ENCODE results near the gene RNF152.

DNA sequence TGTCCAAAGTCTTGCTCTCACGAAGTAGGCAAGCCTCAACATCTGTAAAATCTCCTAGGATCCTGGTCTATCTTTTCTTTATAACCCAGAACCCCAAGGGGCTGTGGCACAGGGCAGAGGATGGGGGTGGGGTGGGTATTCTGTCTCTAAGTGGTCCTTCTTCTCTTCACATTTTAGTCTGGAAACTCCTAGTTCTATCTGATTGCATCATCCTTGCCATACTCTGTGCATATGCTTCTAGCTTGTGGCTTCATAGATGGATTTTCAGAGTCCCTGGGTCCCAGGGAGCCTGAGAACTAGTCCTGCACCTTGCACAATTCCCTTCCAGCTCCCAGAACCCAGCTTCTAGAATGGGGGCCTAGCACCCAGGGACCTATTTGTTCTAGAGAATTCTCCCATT, 52.5 kb downstream of the RNF152 start:
- TF ChIP-seq CTCF (IDR thresholded peaks at IDR 0.05) (no peak), POLR2AphosphoS5 (IDR thresholded peaks at IDR 0.05) (no peak), POLR2A (IDR thresholded peaks at IDR 0.05) (no peak), EP300 (IDR thresholded peaks at IDR 0.05) (no peak)
